WI38 (cell line): ENCODE data around the gene CPA2.

ENCODE experiments used
- H3K4me3 ChIP-seq: 2 replicates; pipeline ENCODE4 v1.5.1; 2011; ENCODE audit warnings: low read depth, mild to moderate bottlenecking, control low read depth, low read length
- TF ChIP-seq, protein P1 (sequence below): IDR thresholded peaks from 2 replicates; pipeline ENCODE4 v1.5.1; 2012; ENCODE audit warnings: low read depth, mild to moderate bottlenecking, control low read depth, low read length

CPA2 gene

DNA sequence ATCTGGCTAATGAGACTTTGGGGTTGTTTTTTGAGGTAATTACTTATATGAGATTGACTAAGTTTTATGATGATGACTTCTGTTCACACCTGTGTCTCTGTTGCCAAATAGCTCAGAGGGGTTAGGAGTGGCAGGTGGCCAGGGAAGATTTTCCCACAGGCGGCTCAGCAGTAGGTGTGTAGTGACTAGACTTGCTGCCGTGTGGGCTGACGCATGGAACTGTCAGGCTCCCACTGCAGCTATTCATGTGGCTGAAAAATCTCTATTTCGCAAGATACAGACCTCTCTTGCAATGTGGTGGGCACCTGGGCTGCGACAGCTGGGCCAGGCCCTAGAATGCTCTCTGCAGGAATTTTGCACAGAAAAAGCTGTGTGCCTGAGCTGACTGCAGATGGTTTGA lies 27.7 kb downstream of the CPA2 start:
- H3K4me3 ChIP-seq: no peak overlapping the region
- TF ChIP-seq, protein P1, sequence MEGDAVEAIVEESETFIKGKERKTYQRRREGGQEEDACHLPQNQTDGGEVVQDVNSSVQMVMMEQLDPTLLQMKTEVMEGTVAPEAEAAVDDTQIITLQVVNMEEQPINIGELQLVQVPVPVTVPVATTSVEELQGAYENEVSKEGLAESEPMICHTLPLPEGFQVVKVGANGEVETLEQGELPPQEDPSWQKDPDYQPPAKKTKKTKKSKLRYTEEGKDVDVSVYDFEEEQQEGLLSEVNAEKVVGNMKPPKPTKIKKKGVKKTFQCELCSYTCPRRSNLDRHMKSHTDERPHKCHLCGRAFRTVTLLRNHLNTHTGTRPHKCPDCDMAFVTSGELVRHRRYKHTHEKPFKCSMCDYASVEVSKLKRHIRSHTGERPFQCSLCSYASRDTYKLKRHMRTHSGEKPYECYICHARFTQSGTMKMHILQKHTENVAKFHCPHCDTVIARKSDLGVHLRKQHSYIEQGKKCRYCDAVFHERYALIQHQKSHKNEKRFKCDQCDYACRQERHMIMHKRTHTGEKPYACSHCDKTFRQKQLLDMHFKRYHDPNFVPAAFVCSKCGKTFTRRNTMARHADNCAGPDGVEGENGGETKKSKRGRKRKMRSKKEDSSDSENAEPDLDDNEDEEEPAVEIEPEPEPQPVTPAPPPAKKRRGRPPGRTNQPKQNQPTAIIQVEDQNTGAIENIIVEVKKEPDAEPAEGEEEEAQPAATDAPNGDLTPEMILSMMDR: no peak

- TF ChIP-seq, protein P1: no peak
Observed at GRCh38 chr7:130296221-130296951, 29.7 kb downstream of the CPA2 start.

GRCh38 chr7:130297628-130298543 lies 31.2 kb downstream of the CPA2 start:
- TF ChIP-seq, protein P1: no peak
- no peak overlapping the region for H3K4me3 ChIP-seq

More at GRCh38 chr7:130296221-130296951, 29.7 kb downstream of the CPA2 start:
- H3K4me3 ChIP-seq: no peak overlapping the region

DNA sequence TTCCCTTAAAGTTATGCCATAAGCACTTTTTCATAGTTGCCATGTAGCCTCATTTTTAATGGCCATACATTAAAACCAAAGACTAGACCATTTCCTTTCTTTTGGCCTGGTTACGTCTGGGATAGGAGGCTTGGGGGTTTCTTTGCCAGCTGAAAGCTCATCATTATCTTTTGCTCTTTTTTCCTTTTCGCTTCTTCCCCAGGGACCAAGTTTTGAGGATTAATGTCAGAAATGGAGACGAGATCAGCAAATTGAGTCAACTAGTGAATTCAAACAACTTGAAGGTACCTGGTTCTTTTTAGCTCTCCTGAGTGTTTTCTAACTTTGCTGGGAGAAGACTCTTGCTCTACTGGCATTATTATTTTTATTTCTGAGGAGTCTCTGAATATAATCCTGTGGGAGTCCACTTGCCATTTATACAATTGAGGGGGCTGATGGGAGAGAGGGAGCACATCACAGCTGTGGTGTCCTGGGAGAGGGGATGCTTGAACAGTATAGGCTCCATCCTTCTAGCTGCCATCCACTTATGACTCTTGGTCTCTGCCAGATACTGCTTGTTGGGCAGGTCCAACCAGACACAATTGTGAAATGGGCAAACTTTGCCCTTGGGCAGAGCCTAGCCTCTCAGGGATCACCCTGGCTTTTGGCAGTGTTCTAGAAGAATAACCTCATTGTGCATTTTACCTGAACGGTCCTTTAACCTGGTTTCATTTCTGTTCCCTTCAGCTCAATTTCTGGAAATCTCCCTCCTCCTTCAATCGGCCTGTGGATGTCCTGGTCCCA lies 32.1 kb downstream of the CPA2 start:
- TF ChIP-seq, protein P1: no peak
- H3K4me3 ChIP-seq: no peak overlapping the region

- TF ChIP-seq, protein P1: no peak
- H3K4me3 ChIP-seq: no peak overlapping the region
Observed at GRCh38 chr7:130299866-130300265, 33.2 kb downstream of the CPA2 start.

DNA sequence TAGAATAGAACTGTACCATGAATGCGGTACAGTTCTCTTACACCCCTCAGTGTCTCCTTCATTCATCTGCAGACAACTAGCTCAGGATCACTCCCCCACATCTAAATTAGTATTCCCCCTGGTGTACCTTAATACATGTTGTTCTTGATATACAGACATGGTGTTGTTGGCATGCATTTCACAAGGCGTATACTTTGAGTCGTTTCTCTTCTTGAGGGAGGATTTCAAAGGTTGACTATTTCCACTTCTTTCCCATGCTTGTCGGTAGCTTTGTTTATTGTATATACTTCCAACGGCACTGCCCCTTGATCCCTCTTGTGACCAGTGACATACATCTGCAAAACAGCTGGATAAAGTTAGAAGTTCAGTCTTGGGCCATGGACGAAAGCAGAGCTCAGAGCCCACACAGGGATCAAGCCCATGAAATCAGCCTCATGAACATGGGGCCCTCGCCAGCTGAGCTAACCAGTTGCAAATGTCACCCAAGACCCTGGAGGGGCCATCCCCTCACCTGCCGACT lies 34.9 kb downstream of the CPA2 start:
- TF ChIP-seq, protein P1: no peak
- no peak overlapping the region for H3K4me3 ChIP-seq
